MM.1S (cell line): ENCODE measurements around the gene B4GALNT1.

Experiments
- DNase-seq: peaks from one replicate; pipeline ENCODE4 v3.0.0-alpha.2; 2015
- H2AFZ ChIP-seq: fragments of 300-600 bp; sonication (generic); 2 replicates; pipeline ENCODE4 v1.6.0; 2016; ENCODE audit warnings: antibody characterized with exemption, low read length
- H3F3A ChIP-seq: fragments of 300-600 bp; sonication (generic); 2 replicates; pipeline ENCODE4 v1.6.1; 2016; ENCODE audit warnings: mild to moderate bottlenecking, antibody characterized with exemption, low read length, moderate library complexity, mixed read lengths; ENCODE audit not compliant: insufficient read depth
- H3K27ac ChIP-seq: fragments of 300-600 bp; sonication (generic); 2 replicates; pipeline ENCODE4 v1.5.1; 2016; ENCODE audit warnings: mild to moderate bottlenecking, low read length
- H3K27me3 ChIP-seq: fragments of 300-600 bp; sonication (generic); replicated peaks from 2 replicates; pipeline ENCODE4 v1.6.0; 2016; ENCODE audit warnings: low read length; ENCODE audit not compliant: insufficient read depth
- H3K36me3 ChIP-seq: fragments of 300-600 bp; sonication (generic); replicated peaks from 2 replicates; pipeline ENCODE4 v1.6.1; 2016; ENCODE audit warnings: mild to moderate bottlenecking, low read length, mixed read lengths; ENCODE audit not compliant: insufficient read depth
- H3K4me1 ChIP-seq: fragments of 300-600 bp; sonication (generic); 2 replicates; pipeline ENCODE4 v1.6.1; 2016; ENCODE audit warnings: low read length, mixed read lengths
- H3K4me2 ChIP-seq: fragments of 300-600 bp; sonication (generic); 2 replicates; pipeline ENCODE4 v1.6.0; 2016; ENCODE audit warnings: low read depth, low read length
- H3K4me3 ChIP-seq: fragments of 300-600 bp; sonication (generic); 2 replicates; pipeline ENCODE4 v1.5.1; 2016; ENCODE audit warnings: low read length, mixed read lengths
- H3K79me2 ChIP-seq: fragments of 300-600 bp; sonication (generic); 2 replicates; pipeline ENCODE4 v1.6.1; 2016; ENCODE audit warnings: mixed run types, low read length, mixed read lengths
- H3K9ac ChIP-seq: fragments of 300-600 bp; sonication (generic); 2 replicates; pipeline ENCODE4 v1.6.1; 2016; ENCODE audit warnings: low read length, mixed read lengths
- H3K9me2 ChIP-seq: fragments of 300-600 bp; sonication (generic); replicated peaks from 2 replicates; pipeline ENCODE4 v1.6.1; 2016; ENCODE audit warnings: mild to moderate bottlenecking, low read length, mixed read lengths; ENCODE audit not compliant: insufficient read depth
- H3K9me3 ChIP-seq: fragments of 300-600 bp; sonication (generic); replicated peaks from 2 replicates; pipeline ENCODE4 v1.6.1; 2016; ENCODE audit warnings: mild to moderate bottlenecking, low read length, mixed read lengths; ENCODE audit not compliant: insufficient read depth
- H4K20me1 ChIP-seq: fragments of 300-600 bp; sonication (generic); 2 replicates; pipeline ENCODE4 v1.6.1; 2016; ENCODE audit warnings: mild to moderate bottlenecking, low read length, moderate library complexity, mixed read lengths; ENCODE audit not compliant: insufficient read depth
- EZH2 ChIP-seq: fragments of 300-600 bp; sonication (generic); optimal IDR thresholded peaks from 2 replicates; pipeline ENCODE3; 2017; ENCODE audit warnings: low read depth, mild to moderate bottlenecking, antibody characterized with exemption, low read length, mixed read lengths
- EZH2phosphoT487 ChIP-seq: fragments of 300-600 bp; sonication (generic); IDR thresholded peaks from 2 replicates; pipeline ENCODE4 v1.6.1; 2018; ENCODE audit warnings: antibody characterized with exemption, low read length
- TF ChIP-seq, protein P1 (sequence below): fragments of 300-600 bp; sonication (generic); IDR thresholded peaks from 2 replicates; pipeline ENCODE4 v1.5.1; 2016; ENCODE audit warnings: antibody characterized with exemption, low read length, mixed read lengths

B4GALNT1 gene

DNA sequence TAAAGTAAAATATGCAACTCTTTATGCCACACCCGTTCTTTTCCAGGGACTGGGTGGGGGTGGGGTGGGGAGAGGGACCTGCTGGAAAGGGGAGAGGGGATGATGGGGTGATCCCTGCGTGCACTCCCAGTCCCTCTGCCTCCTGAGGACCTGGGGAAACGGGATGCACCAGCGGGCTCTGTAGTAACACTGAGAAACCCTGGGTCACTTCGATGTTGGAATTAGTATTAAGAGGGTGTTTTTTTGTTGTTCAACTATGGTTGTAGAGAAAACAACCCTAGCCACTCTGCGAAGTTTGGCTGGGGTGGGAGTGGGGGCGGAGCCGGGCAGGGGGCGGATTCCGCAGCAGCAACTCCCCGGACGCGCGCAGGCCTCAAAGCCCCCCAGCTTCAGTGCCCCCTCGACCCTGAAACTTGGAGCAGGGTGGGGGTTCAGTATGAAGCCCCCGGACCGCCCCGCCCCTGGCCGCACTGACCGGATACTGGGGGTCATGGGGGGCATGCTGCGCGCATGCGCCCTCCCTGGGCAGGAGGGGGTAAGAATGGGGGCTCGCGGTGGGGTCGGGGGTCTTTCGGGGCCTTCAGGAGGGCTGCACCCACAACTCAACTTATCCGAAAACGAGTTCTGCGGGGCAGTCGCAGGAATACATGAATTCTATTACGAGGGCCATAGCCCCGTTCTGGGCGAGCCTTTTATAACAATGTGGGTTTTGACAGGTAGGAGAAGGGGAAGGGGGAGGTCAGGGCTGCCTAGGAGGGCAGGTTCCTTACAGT is 23.0 kb downstream of the B4GALNT1 start:
- H3K27me3 ChIP-seq = no peaks in the 10 kb centered on the region
- TF ChIP-seq EZH2phosphoT487 (no peak), EZH2 (no peak)
- TF ChIP-seq, protein P1, sequence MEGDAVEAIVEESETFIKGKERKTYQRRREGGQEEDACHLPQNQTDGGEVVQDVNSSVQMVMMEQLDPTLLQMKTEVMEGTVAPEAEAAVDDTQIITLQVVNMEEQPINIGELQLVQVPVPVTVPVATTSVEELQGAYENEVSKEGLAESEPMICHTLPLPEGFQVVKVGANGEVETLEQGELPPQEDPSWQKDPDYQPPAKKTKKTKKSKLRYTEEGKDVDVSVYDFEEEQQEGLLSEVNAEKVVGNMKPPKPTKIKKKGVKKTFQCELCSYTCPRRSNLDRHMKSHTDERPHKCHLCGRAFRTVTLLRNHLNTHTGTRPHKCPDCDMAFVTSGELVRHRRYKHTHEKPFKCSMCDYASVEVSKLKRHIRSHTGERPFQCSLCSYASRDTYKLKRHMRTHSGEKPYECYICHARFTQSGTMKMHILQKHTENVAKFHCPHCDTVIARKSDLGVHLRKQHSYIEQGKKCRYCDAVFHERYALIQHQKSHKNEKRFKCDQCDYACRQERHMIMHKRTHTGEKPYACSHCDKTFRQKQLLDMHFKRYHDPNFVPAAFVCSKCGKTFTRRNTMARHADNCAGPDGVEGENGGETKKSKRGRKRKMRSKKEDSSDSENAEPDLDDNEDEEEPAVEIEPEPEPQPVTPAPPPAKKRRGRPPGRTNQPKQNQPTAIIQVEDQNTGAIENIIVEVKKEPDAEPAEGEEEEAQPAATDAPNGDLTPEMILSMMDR = no peak
- no peak overlapping the region for H3K9ac ChIP-seq
- no peak overlapping the region for H2AFZ ChIP-seq
- peaks cover 5% of the 10 kb centered on the region for H3K4me1 ChIP-seq
- H3K9me2 ChIP-seq = no peaks in the 10 kb centered on the region
- no peak overlapping the region for H3K4me3 ChIP-seq
- H3K9me3 ChIP-seq = no peaks in the 10 kb centered on the region
- H3F3A ChIP-seq = no peaks in the 10 kb centered on the region; the same call in 1 of the 2 replicates
- no peak for DNase-seq
- H3K36me3 ChIP-seq = no peaks in the 10 kb centered on the region
- H3K27ac ChIP-seq = no peak overlapping the region
- H3K79me2 ChIP-seq = no peaks in the 10 kb centered on the region
- no peaks in the 10 kb centered on the region for H4K20me1 ChIP-seq
- H3K4me2 ChIP-seq = no peak overlapping the region

DNA sequence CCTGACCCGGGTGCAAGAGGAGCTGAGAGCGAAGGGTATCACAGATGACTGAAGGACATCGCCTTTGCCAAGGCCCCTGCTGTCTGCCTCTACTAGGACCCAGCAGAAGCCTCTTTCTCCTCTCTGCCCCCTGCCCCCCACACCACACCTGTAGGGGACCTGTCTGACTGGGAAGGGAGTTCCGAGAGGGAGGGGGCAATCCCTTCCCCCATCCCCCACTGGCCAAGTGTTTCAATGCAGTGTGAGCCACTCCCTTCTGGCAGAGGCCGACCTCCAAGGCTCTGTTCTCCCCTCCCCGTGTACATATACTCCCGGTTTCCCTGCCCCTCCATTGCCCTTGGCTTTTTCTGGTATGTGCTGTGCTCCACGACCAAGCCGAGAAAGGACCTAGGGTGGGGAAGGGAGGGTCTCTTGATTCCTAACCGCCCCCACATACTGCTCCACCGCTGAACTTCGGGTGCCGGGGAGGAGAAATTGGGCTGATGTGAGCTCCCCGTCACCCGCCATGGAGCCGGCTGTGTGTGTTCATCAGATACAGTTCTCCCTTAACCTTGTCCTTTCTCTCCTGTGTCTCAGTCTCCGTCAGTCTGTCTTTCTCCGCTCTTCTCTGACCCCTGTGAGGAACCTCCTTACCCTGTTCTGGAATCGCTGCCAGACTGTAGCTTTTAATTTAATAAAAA is 23.8 kb downstream of the B4GALNT1 start:
- Histone ChIP-seq H3K9ac (no peak overlapping the region), H2AFZ (no peak overlapping the region), H3K4me3 (no peak overlapping the region), H3F3A (no peaks in the 10 kb centered on the region; the same call in 1 of the 2 replicates), H3K9me2 (no peaks in the 10 kb centered on the region), H3K4me2 (no peak overlapping the region), H3K36me3 (no peaks in the 10 kb centered on the region), H3K27me3 (no peaks in the 10 kb centered on the region), H3K27ac (no peak overlapping the region), H3K9me3 (no peaks in the 10 kb centered on the region), H3K79me2 (no peaks in the 10 kb centered on the region), H3K4me1 (peaks cover 8% of the 10 kb centered on the region), H4K20me1 (no peaks in the 10 kb centered on the region)
- TF ChIP-seq EZH2phosphoT487 (no peak), EZH2 (no peak)
- TF ChIP-seq, protein P1 = no peak
- no peak for DNase-seq

DNA sequence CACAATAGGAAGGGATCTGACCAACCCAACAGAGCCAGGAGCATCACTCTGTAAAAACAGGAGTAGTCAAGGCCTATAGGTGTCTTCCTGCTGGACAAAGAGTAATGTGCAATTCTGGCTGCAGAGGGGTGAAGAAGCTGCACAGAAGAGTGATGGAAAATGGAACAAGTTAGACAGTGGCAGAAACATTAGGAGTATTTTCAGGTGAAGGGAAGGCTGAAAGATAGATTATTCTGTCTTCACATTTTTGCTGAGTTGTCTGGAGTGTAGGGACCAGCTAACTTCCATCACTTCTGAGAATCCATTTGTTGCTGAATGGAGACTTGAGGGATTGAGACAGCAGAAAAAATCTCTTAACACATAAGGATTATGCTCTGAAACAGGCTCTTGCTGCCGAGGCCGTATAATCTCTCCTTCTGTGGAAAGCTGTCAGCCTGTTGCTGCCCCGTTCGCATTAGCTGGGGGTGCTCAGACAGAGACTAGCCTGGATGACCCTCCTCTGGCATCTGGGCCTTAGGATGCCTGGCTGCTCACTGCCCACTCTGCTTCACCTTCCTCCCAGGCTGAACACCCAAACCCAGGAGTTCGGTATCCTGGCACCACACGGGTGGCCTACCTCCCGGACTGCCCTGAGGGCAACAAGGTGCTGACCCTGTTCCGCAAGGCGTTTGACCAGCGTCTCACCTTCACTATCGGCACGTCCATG is 24.9 kb downstream of the B4GALNT1 start:
- Histone ChIP-seq H3K4me2 (no peak overlapping the region), H3K27ac (no peak overlapping the region), H3K9me2 (no peaks in the 10 kb centered on the region), H3K27me3 (no peaks in the 10 kb centered on the region), H4K20me1 (no peaks in the 10 kb centered on the region), H3K9me3 (no peaks in the 10 kb centered on the region), H3K79me2 (no peaks in the 10 kb centered on the region), H2AFZ (no peak overlapping the region), H3K4me1 (peaks cover 6% of the 10 kb centered on the region; the same call in 1 of the 2 replicates), H3F3A (no peaks in the 10 kb centered on the region; the same call in 1 of the 2 replicates), H3K9ac (no peak overlapping the region), H3K4me3 (no peak overlapping the region), H3K36me3 (no peaks in the 10 kb centered on the region)
- TF ChIP-seq, protein P1 = no peak
- TF ChIP-seq EZH2phosphoT487 = no peak
- TF ChIP-seq EZH2 = no peak
- DNase-seq = no peak
